Measurements from ENCODE around the gene RNU4-1.
"Not testable (repeated sequence)": the region's sequence is repeated elsewhere in the genome, so short reads cannot be mapped to it uniquely, and the experiment has no call there.

Gene RNU4-1

DNA sequence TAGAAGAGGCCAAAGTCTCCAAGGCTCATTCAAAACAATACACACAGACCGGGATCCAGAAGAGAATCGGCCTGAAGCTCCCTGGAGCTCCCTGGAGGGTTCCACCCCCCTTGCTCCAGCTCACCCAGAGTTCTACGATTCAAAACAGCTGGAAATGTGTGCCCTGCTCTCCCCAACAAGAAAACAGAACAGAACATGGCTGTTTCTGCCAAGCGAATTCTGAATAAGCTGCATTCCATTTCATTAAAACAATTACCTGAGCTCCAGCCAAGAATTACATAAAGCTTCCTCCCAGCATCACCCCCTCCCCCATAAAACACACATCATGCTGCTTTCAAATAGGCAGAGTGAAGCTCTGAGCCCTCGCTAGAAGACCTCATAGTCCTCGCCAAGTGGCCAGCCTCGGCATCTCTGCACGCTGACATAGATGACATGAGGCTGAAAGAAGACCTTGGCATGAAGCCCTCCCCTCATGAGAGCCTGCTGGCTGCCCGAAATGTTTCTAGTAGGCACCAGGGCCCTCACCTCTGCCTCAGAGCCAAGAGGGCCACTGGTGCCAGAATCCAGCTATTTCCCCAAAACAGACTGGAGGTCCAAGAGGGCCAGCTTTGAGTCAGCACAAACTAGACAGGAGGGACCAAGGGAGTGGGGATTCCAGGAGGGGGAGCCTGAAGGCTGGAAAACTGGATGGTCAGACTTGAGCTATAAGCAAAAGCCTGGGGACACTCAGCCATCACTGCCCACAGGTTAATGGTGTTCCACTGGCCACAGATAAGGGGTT, 35.8 kb downstream of the RNU4-1 start:
- DNase-seq = peak; percentile 91

DNA sequence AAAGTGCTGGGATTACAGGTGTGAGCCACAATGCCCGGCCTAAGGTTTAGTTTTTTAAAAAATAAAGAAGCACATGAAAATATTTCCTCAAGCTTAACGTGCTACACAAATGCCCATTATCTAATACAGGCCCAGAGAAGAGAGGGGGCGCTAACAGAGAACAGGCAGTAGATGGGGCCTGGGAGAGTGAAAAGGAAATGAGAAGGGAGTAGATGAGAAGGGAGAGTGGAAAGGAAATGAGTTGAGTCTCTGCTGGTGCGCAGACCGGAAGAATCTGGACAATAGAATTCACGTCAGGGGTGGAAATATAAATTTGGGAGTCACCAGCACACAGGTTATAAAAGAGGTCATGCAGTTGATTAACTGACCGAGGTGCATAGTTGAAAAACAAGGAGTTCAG, 38.2 kb downstream of the RNU4-1 start:
- no peak for DNase-seq

DNA sequence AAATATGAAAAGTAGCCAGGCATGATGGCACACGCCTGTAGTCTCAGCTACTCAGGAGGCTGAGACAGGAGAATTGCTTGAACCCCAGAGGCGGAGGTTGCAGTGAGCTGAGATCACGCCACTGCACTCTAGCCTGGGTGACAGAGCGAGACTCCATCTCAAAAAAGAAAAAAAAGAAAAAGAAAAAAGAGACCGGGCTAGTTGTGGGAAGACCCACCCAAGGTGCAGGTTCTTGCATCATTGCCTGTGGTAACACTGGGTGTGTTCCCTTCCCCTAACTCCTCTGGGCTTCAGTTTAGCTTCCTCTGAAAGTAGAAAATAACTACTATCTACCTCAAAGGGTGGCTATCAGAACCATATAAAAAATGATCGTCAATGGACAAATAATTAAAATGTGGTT, 39.7 kb downstream of the RNU4-1 start:
- DNase-seq = not testable (repeated sequence)

DNA sequence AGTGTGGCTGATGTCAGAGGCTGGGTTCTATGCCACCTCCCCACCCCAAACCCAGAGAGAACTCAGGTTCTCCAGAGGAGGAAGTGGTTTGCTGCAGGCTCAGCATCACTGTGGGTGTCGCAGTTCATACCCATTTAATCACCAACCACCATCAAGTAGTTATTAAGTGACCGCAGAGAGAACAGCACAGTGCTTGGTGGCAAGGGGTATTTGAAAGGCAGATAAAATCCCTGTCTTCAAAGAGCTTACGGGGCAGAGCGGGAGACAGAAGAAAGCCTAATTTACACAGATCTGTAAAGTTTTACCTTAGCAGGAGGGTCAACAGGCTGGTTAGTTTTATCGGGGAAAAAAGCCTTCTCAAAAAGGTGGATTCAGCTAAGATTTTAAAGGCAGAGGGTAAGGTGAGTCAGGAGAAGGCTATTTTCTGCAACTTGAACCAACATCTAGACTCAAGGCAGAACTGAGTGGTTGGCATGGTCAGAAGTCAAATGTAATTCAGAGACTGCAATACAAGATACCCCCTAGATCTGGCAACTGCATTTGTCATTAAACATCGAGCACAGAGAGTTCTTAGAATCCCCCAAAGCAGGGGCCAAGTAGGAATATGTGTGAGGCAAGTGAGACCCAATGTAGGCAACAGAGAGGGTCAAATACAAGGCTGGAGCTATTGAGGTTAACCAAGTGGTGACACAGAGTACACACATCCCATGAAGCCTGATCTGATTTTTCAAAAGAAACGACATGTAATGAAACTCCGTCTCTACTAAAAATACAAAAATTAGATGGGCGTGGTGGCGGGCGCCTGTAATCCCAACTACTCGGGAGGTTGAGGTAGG, 40.7 kb downstream of the RNU4-1 start:
- no peak for DNase-seq

DNA sequence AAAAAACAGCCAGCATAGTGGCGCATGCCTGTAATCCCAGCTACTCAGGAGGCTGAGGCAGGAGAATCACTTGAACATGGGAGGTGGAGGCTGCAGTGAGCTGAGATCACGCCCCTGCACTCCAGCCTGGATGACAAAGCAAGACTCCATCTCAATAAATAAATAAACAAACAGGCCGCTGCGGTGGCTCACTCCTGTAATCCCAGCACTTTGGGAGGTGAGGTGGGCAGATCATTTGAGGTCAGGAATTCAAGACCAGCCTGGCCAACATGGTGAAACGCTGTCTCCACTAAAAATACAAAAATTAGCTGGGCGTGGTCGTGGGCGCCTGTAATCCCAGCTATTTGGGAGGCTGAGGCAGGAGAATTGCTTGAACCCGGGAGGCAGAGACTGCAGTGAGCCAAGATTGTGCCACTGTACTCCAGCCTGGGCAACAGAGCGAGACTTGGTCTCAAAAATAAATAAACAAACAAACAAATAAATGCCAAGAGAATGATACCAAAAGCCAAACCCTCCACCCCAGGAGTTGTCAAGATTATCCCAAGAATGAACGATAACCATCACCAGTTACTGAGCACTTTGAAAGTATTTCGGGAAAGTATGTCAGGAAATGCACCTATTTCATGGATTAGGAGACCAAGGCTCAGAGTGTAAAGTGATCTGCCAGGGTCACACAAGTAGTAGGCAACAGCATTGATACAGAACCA, 41.5 kb downstream of the RNU4-1 start:
- not testable (repeated sequence) for DNase-seq

DNA sequence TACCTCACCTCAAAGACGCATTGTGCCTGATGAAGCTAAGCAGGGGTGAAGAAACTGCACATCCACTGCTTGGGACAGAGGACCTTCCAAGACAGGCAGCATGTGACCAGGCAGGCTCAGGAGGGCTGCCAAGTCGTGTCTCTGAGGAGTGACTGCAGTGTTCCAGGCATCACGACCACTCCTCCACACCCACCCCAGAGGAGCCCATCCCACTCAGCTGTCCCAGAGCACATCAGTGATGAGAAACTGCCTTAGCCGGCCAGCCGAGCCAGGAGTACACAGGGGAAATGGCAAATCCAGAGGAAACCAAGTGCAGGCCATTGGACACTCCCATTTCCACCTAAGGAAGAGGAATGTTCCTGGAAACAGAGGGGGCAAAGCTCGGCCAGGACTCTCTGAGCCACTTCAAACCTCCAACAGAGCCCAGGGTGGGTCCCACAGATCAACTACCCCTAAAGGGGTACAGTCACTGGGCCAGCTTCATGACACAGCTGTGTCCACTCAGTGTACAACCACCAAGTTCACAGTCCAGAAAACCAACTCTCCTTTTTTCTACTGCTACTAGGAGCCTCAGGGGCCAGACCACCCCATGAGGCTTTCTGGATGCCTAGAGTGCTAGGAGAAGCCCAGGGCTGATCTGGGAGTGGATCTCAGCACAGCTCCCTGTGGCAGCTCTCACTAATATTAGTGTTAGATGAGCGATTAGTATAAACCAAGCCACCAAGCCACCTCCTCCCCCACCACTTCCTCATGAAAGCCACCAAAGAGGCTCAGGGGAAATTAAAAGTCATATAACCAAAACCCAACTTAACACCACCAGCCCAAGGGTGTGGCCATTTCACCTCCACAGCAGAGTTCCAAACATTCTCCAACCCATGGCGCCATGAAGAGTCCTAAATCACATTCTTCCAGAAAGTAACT, 42.9 kb downstream of the RNU4-1 start:
- DNase-seq = no peak

DNA sequence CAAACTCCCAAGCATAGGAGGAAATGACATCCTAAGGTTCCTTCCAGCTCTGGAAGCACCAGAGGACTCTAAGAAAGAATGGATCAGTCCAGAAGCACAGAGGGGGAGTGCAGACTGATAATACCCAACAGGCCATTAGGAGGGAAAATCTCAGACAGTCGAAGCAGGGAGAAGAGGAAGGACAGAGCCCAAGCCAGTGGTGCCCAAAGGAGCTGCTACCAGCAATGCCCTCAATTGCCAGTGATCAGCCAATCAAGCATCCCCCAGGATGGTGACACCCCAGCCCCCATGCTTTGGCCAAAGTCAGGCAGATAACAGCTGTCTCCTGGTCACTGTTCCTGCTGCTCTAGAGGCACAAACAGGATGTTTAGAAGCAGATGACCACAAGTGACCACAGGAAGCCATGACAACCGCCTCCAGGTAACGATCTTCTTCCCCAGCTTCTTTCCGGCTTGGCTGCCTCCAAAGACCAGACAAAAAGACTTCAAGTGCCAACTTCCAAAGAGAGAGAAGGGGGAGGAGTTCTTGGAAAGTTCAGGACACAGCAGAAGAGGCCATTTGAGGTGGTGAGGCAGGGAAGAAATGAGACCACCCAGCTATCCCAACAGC, 43.7 kb downstream of the RNU4-1 start:
- no peak for DNase-seq

DNA sequence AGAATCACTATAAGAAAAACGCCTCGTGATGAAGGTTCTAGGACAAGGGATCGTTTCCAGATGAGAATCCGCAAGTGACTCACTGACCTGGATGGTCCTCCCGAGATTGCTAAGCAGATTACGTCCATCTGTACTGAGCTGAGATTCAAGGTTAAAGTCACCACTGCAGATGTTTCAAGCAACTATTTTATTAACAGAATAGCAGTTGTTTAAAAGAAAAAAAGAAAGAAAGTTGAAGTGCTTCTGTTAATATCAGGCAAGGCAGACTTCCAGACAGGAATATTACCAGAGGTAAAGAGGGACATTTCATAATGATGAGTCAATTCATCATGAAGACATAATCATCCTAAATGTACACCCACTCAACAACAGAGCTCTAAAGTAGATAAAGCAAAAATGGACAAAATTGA, 45.4 kb downstream of the RNU4-1 start:
- DNase-seq = peak; percentile 88

DNA sequence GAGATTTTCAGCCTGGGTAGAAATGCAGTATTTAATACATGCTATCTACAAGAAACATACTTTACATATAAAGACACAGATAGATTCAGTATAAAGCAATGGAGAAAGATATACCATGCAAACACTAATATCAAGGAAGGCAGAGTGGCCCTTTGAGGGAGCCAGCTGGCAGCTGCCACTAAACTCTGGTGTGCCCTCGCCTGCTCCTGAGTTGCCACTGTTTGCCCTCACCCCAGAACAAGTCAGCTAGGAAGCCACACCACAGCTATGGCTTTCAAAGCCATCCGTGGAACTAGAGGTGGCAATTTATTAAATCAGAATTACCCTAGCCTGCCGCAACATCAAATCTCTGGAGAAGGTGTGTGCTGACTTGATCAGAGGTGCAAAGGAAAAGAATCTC, 45.9 kb downstream of the RNU4-1 start:
- DNase-seq = no peak

DNA sequence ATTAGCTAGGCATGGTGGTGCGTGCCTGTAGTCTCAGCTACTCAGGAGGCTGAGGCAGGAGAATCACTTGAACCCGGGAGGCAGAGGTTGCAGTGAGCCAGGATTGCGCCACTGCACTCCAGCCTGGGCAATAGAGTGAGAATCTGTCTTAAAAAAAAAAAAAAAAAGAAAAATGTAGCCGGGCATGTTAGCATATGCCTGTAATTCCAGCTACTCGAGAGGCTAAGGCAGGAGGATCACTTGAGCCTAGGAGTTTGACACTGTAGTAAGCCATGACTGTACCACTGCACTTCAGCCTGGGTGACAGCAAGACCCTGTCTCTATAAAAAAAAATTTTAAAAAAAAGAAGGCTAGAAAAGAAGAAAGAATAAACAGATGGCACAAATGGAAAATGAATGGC, 46.3 kb downstream of the RNU4-1 start:
- DNase-seq = not testable (repeated sequence)
